ENCODE data around the gene TARS3.

The TARS3 gene

GRCh38 chr15:101647251-101647650, 77.0 kb downstream of the TARS3 start:
- no peaks in the 10 kb centered on the region for H3K27me3 ChIP-seq (ENCODE audit: insufficient read depth, poor library complexity, severe bottlenecking)
- no peak for TF ChIP-seq SPI1 (IDR thresholded peaks at IDR 0.05; ENCODE audit: borderline replicate concordance, low read depth)
- no peak for TF ChIP-seq POLR2AphosphoS5 (IDR thresholded peaks at IDR 0.05; ENCODE audit: low read depth)
- TF ChIP-seq REST (IDR thresholded peaks at IDR 0.05; ENCODE audit: insufficient replicate concordance, low read depth) = no peak
- TF ChIP-seq CTCF (IDR thresholded peaks at IDR 0.05; ENCODE audit: insufficient read depth, low read length) = no peak
- TF ChIP-seq GABPA (IDR thresholded peaks at IDR 0.05; ENCODE audit: low read depth) = no peak
- DNase-seq (ENCODE audit: low read depth in 1 of 2, low spot score in 1 of 2) = no peak
- no peak overlapping the region for H3K27ac ChIP-seq (replicated peaks)
- no peak overlapping the region for H3K4me3 ChIP-seq (replicated peaks; ENCODE audit: insufficient read depth, low read length)

GRCh38 chr15:101646672-101647071, 77.6 kb downstream of the TARS3 start:
- TF ChIP-seq POLR2AphosphoS5 (IDR thresholded peaks at IDR 0.05; ENCODE audit: low read depth) (no peak), SPI1 (IDR thresholded peaks at IDR 0.05; ENCODE audit: borderline replicate concordance, low read depth) (no peak), CTCF (IDR thresholded peaks at IDR 0.05; ENCODE audit: insufficient read depth, low read length) (no peak), GABPA (IDR thresholded peaks at IDR 0.05; ENCODE audit: low read depth) (no peak)
- Histone ChIP-seq H3K27me3 (ENCODE audit: insufficient read depth, poor library complexity, severe bottlenecking) (no peaks in the 10 kb centered on the region), H3K27ac (replicated peaks) (no peak overlapping the region), H3K4me3 (replicated peaks; ENCODE audit: insufficient read depth, low read length) (no peak overlapping the region)
- DNase-seq (ENCODE audit: low read depth in 1 of 2, low spot score in 1 of 2) = no peak

- DNase-seq (ENCODE audit: low read depth in 1 of 2, low spot score in 1 of 2) = no peak
Measured at GRCh38 chr15:101642361-101642760, 81.9 kb downstream of the TARS3 start.

GRCh38 chr15:101641894-101642293, 82.4 kb downstream of the TARS3 start:
- Histone ChIP-seq H3K27ac (replicated peaks) (peak overlapping the region; percentile 63), H3K4me3 (replicated peaks; ENCODE audit: insufficient read depth, low read length) (no peak overlapping the region), H3K27me3 (ENCODE audit: insufficient read depth, poor library complexity, severe bottlenecking) (no peaks in the 10 kb centered on the region)
- TF ChIP-seq GABPA (IDR thresholded peaks at IDR 0.05; ENCODE audit: low read depth) = peak; percentile 31; the same call in 1 of the 2 replicates
- no peak for TF ChIP-seq CTCF (IDR thresholded peaks at IDR 0.05; ENCODE audit: insufficient read depth, low read length)
- no peak for TF ChIP-seq REST (IDR thresholded peaks at IDR 0.05; ENCODE audit: insufficient replicate concordance, low read depth)
- peak; percentile 52; the same call in 1 of the 2 replicates for TF ChIP-seq POLR2AphosphoS5 (IDR thresholded peaks at IDR 0.05; ENCODE audit: low read depth)
- TF ChIP-seq SPI1 (IDR thresholded peaks at IDR 0.05; ENCODE audit: borderline replicate concordance, low read depth) = peak; percentile 37; the same call in 1 of the 2 replicates
- peak; percentile 77 to 78 for DNase-seq (ENCODE audit: low read depth in 1 of 2, low spot score in 1 of 2)

More at GRCh38 chr15:101642361-101642760, 81.9 kb downstream of the TARS3 start:
- Histone ChIP-seq H3K27me3 (ENCODE audit: insufficient read depth, poor library complexity, severe bottlenecking) (no peaks in the 10 kb centered on the region), H3K4me3 (replicated peaks; ENCODE audit: insufficient read depth, low read length) (no peak overlapping the region), H3K27ac (replicated peaks) (peak overlapping the region; percentile 50)
- no peak for TF ChIP-seq SPI1 (IDR thresholded peaks at IDR 0.05; ENCODE audit: borderline replicate concordance, low read depth)

All from HL-60 (cell line).